ENCODE data around the gene ACP4. TPM values are rescaled to one million over a fixed set of nuclear protein-coding genes. Genes with fewer than 3 reads are reported as not detected.

The ACP4 gene
- total RNA-seq, 2 donors from 2014 or later: not detected

DNA sequence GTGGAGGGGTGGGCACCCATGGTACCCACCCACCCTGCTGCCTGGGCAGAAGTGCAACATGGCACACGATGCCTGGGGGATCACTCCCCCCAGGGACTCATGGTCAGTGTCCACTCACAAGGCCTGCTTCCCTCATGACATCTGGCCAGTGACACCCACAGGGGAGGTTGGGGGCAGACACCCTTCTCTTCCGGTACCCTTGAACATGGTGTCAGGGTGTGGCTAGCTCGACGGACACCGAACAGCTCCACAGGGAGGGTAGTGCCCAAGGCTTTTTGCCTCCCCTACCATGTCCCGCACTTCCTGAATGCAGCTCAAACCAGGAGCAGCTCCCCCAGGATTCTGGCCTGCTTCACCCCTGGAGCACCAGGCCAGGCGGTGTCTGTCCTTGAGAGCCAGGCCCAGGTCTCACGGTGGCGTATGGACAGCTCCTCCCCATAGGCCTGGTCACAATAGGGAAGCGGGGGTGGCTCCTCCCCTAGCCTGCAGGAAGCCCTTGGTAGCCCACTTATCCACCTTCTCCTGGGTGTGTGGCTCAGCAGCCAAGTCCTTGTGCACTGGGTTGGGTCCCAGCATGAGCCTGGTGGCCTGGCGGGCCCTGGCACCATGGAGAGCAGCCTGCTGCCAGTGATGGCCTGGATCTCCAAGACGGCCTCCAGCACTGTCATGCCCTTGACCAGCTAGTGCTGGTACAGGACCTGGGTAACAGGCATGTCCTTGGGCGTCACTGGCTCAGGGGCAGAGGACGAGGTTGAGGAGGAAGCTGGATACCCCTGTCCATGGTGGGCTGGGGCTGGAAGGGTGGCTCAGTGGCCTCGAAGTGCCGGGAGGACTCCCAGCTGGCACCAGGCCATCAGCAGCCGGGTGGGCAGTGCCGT, 7.8 kb downstream of the ACP4 start:
- DNase-seq: no peak
- Histone ChIP-seq H3K4me1 (peaks cover 5% of the 10 kb centered on the region), H3K27ac (no peak overlapping the region), H3K27me3 (no peaks in the 10 kb centered on the region), H3K9ac (ENCODE audit: low read depth in 2 of 2, low read length in 2 of 2) (no peak overlapping the region), H3K9me3 (no peaks in the 10 kb centered on the region), H3K36me3 (no peaks in the 10 kb centered on the region), H3K4me3 (no peak overlapping the region)
- TF ChIP-seq, protein P1, sequence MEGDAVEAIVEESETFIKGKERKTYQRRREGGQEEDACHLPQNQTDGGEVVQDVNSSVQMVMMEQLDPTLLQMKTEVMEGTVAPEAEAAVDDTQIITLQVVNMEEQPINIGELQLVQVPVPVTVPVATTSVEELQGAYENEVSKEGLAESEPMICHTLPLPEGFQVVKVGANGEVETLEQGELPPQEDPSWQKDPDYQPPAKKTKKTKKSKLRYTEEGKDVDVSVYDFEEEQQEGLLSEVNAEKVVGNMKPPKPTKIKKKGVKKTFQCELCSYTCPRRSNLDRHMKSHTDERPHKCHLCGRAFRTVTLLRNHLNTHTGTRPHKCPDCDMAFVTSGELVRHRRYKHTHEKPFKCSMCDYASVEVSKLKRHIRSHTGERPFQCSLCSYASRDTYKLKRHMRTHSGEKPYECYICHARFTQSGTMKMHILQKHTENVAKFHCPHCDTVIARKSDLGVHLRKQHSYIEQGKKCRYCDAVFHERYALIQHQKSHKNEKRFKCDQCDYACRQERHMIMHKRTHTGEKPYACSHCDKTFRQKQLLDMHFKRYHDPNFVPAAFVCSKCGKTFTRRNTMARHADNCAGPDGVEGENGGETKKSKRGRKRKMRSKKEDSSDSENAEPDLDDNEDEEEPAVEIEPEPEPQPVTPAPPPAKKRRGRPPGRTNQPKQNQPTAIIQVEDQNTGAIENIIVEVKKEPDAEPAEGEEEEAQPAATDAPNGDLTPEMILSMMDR (IDR thresholded peaks at IDR 0.05): no peak
- intact Hi-C loops (cut with DNase I): no loop called here

GRCh38 chr19:50798659-50799546, 8.7 kb downstream of the ACP4 start:
- no peak overlapping the region for H3K9ac ChIP-seq (ENCODE audit: low read depth in 2 of 2, low read length in 2 of 2)
- no peaks in the 10 kb centered on the region for H3K27me3 ChIP-seq
- DNase-seq: no peak
- TF ChIP-seq, protein P1 (IDR thresholded peaks at IDR 0.05): no peak
- no peaks in the 10 kb centered on the region for H3K9me3 ChIP-seq
- peaks cover 7% of the 10 kb centered on the region for H3K4me1 ChIP-seq
- H3K4me3 ChIP-seq: no peak overlapping the region
- intact Hi-C loops (cut with DNase I): no loop called here
- no peaks in the 10 kb centered on the region for H3K36me3 ChIP-seq
- H3K27ac ChIP-seq: no peak overlapping the region

DNA sequence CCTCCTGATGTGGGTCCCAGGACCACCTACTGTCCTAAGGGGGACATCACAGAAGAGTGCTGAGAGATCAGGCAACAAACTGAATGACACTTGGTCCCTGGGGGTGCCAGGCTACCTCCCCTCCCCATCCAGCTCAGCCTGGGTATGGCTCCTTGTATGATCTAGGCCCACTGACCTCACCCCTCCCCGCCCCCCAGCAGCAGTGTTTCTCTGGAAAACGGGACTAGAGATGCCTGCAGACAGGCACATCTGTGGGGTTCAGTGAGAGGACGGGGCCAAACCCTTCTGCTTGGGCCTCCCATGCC, 9.3 kb downstream of the ACP4 start:
- no peak overlapping the region for H3K4me3 ChIP-seq
- intact Hi-C loops (cut with DNase I): no loop called here
- no peak overlapping the region for H3K27ac ChIP-seq
- no peak for DNase-seq
- no peak overlapping the region for H3K9ac ChIP-seq (ENCODE audit: low read depth in 2 of 2, low read length in 2 of 2)
- TF ChIP-seq, protein P1 (IDR thresholded peaks at IDR 0.05): no peak
- no peaks in the 10 kb centered on the region for H3K9me3 ChIP-seq
- H3K4me1 ChIP-seq: peaks cover 7% of the 10 kb centered on the region
- H3K36me3 ChIP-seq: no peaks in the 10 kb centered on the region
- no peaks in the 10 kb centered on the region for H3K27me3 ChIP-seq

DNA sequence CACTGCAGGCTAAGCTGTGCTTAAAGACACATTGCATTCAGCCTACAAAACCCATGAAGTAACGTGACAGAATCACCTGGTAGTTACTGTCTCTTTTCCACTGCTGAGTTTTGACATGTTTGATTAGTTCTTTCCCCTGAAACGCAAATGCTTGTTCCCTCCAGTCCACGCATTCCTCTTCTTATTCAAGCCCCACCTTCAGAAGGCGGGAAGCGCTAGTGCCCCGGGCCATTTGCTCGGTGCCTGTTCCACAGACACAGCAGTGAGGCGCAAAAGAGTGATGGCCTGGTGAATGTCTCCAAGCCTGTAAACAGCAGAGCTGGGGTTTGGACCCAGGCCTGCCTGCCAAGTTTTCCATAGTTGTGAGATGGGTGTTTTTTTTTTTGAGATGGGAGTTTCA, 10.9 kb downstream of the ACP4 start:
- Histone ChIP-seq H3K9me3 (no peaks in the 10 kb centered on the region), H3K4me1 (peaks cover 7% of the 10 kb centered on the region), H3K9ac (ENCODE audit: low read depth in 2 of 2, low read length in 2 of 2) (no peak overlapping the region), H3K36me3 (no peaks in the 10 kb centered on the region), H3K27me3 (no peaks in the 10 kb centered on the region), H3K4me3 (no peak overlapping the region), H3K27ac (no peak overlapping the region)
- intact Hi-C loops (cut with DNase I): no loop called here
- DNase-seq: no peak
- TF ChIP-seq, protein P1 (IDR thresholded peaks at IDR 0.05): no peak

DNA sequence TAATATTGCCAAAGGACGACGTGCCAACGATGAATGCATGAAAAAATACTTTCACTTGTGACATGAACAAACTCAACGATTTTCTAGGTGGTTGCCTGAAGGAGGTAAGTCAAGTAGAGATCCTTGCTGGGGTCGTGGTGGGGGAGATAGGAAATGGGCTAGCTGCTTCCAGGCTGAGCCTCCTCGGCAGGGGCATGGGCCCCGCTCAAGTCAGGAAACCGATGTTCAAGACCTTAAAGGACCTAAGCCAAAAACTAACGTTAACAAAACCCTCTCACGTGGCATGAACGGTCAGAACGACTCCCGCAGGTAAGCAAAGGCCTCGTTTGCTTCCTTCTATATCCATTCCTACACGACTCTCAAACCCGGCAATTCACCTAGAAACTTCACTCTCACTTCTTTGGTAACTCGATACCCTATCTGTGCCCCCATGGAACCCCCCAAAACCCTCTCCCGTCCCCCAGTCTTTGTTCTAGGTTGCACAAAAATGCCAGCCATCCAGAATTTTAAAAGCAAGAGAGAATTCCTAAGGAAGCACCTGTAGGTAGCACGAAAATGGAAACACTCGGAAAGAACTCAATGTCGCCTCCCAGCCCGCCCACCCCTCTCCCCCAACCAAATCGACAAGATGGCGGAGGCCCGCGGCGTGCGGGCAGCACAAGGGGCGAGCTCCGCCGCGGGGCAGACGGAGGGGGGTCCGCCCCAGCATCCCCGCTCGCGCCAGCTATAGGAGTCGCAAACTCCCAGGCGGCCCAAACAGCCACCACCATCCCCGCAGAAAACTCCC, 13.6 kb downstream of the ACP4 start:
- DNase-seq: no peak
- Histone ChIP-seq H3K9me3 (no peaks in the 10 kb centered on the region), H3K27ac (peak overlapping the region; percentile 93), H3K9ac (ENCODE audit: low read depth in 2 of 2, low read length in 2 of 2) (peak overlapping the region; percentile 81 to 84), H3K4me3 (peak overlapping the region; percentile 98), H3K27me3 (no peaks in the 10 kb centered on the region), H3K36me3 (no peaks in the 10 kb centered on the region), H3K4me1 (peaks cover 7% of the 10 kb centered on the region)
- intact Hi-C loops (cut with DNase I): no loop called here
- TF ChIP-seq, protein P1 (IDR thresholded peaks at IDR 0.05): no peak
